ACC112 (cell line): ENCODE data around the gene MTMR3.

Experiments used
- H2AFZ ChIP-seq: fragments of 200-600 bp; sonication (generic); one replicate; pipeline ENCODE4 v1.6.0; 2017; ENCODE audit warnings: antibody characterized with exemption, low read length; ENCODE audit not compliant: unreplicated experiment
- H3K27ac ChIP-seq: fragments of 200-600 bp; sonication (generic); 2 replicates; pipeline ENCODE4 v1.5.1; 2014; ENCODE audit warnings: low read depth, mild to moderate bottlenecking, antibody characterized with exemption, low read length, moderate library complexity
- H3K27me3 ChIP-seq: fragments of 200-600 bp; sonication (generic); 2 replicates; pipeline ENCODE4 v1.6.1; 2014; ENCODE audit warnings: mild to moderate bottlenecking, antibody characterized with exemption, low read length, moderate library complexity, mixed read lengths; ENCODE audit not compliant: insufficient read depth
- H3K36me3 ChIP-seq: fragments of 200-600 bp; sonication (generic); 2 replicates; pipeline ENCODE4 v1.6.1; 2016; ENCODE audit warnings: mild to moderate bottlenecking, antibody characterized with exemption, low read length, moderate library complexity, mixed read lengths; ENCODE audit not compliant: insufficient read depth
- H3K4me1 ChIP-seq: fragments of 200-600 bp; sonication (generic); one replicate; pipeline ENCODE4 v1.6.1; 2016; ENCODE audit warnings: low read length, mixed read lengths; ENCODE audit not compliant: insufficient read depth, unreplicated experiment, control insufficient read depth
- H3K4me3 ChIP-seq: fragments of 200-600 bp; sonication (generic); 2 replicates; pipeline ENCODE4 v1.5.1; 2014; ENCODE audit warnings: mild to moderate bottlenecking, low read depth, low read length
- H3K79me2 ChIP-seq: fragments of 200-600 bp; sonication (generic); one replicate; pipeline ENCODE4 v1.6.0; 2016; ENCODE audit warnings: low read length; ENCODE audit not compliant: control insufficient read depth, unreplicated experiment, insufficient read depth

Gene MTMR3

GRCh38 chr22:29914991-29915533 lies 32.1 kb downstream of the MTMR3 start:
- H2AFZ ChIP-seq = no peak overlapping the region
- H3K36me3 ChIP-seq = no peaks in the 10 kb centered on the region
- peaks cover 55% of the 10 kb centered on the region for H3K79me2 ChIP-seq
- H3K27ac ChIP-seq = peak overlapping the region; percentile 73
- H3K4me3 ChIP-seq = no peak overlapping the region
- peaks cover 44% of the 10 kb centered on the region for H3K4me1 ChIP-seq
- no peaks in the 10 kb centered on the region for H3K27me3 ChIP-seq

GRCh38 chr22:29916007-29916544 lies 33.1 kb downstream of the MTMR3 start:
- Histone ChIP-seq H3K79me2 (peaks cover 49% of the 10 kb centered on the region), H3K27me3 (no peaks in the 10 kb centered on the region), H2AFZ (no peak overlapping the region), H3K4me3 (no peak overlapping the region), H3K27ac (no peak overlapping the region), H3K4me1 (peaks cover 44% of the 10 kb centered on the region), H3K36me3 (no peaks in the 10 kb centered on the region)

DNA sequence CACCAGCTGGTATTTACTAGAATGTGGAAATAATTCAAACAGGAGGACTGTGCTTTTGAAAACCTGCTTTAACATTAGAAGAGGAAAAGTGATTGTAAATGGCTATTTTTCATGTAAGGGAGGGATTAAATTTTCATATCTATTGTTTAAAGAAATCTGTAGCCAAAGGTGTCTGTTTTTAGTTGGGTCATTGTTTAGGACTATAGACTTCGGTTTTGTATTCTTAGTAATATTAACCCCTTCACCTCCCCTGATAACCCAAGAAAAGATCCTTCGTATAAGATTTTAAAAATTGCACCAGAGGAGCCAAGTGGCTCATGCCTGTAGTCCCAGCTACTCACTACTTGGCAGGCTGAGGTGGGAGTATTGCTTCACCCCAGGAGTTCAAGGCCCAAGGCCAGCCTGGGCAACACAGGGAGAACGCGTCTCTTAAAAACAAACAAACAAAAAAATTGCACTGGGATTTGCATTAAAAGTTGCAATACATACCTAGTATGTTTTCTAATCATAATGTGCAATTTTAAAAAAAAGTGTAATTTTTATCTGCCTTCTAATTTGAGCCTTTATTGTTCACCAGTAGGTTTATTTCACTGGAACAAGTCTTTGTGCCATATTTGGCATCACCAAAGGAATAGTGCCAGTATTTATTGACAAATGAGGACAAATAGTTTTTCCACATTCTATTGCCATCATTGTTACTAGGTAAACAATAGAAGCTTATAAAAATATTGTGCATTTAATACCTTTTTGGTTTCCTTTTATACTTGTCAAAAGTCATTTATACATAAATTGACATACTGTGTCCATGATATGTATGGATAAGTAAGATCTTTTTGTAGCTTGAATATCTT lies 34.3 kb downstream of the MTMR3 start:
- H3K79me2 ChIP-seq = peaks cover 47% of the 10 kb centered on the region
- H3K4me1 ChIP-seq = peaks cover 43% of the 10 kb centered on the region
- no peak overlapping the region for H3K4me3 ChIP-seq
- H3K27me3 ChIP-seq = no peaks in the 10 kb centered on the region
- no peak overlapping the region for H2AFZ ChIP-seq
- no peaks in the 10 kb centered on the region for H3K36me3 ChIP-seq
- no peak overlapping the region for H3K27ac ChIP-seq

GRCh38 chr22:29925402-29925801 lies 42.4 kb downstream of the MTMR3 start:
- peaks cover 18% of the 10 kb centered on the region for H3K79me2 ChIP-seq
- no peak overlapping the region for H3K4me3 ChIP-seq
- H3K36me3 ChIP-seq = no peaks in the 10 kb centered on the region
- no peaks in the 10 kb centered on the region for H3K27me3 ChIP-seq
- H3K27ac ChIP-seq = no peak overlapping the region
- no peak overlapping the region for H2AFZ ChIP-seq
- no peaks in the 10 kb centered on the region for H3K4me1 ChIP-seq

DNA sequence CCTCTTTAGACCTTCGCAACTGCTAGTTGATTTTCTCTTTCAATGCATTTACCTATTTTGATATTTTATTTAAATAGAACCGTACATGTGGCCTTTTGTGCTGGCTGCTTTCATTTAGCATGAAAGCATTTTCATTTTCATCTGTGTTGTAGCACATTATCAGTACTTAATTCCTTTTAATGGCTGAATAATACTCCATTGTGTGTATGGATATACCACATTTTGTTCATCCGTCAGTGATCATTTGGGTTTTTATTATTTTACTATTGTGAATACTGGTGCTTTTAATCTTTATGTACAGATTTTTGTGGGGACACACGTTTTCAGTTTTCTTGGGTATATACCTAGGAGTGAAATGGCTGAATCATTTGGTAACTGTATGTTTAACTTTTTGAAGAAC lies 43.1 kb downstream of the MTMR3 start:
- no peak overlapping the region for H3K27ac ChIP-seq
- no peaks in the 10 kb centered on the region for H3K4me1 ChIP-seq
- peaks cover 17% of the 10 kb centered on the region for H3K79me2 ChIP-seq
- H2AFZ ChIP-seq = no peak overlapping the region
- no peak overlapping the region for H3K4me3 ChIP-seq
- H3K36me3 ChIP-seq = no peaks in the 10 kb centered on the region
- no peaks in the 10 kb centered on the region for H3K27me3 ChIP-seq

DNA sequence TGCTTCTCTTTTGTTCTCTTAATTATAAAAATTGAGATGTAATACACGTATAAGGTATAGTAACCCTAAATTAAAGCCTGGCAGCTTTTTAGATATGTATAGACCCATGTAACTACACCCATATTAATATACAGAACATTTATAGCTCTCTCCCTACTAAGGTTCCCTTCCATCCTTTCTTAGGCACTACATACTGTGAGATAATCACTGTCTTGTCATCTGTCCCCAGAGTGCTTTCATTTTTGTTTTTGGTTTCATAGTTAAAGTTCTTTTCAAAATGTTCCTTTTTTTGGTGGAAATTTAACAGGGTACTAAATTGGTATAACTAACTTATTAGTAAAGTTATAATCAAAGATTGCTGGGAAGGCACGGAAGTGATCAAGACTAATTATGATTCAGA lies 49.2 kb downstream of the MTMR3 start:
- H3K79me2 ChIP-seq = peaks cover 16% of the 10 kb centered on the region
- H3K4me1 ChIP-seq = no peaks in the 10 kb centered on the region
- no peak overlapping the region for H3K27ac ChIP-seq
- H3K36me3 ChIP-seq = no peaks in the 10 kb centered on the region
- H2AFZ ChIP-seq = no peak overlapping the region
- H3K4me3 ChIP-seq = no peak overlapping the region; the same call in 1 of the 2 replicates
- H3K27me3 ChIP-seq = no peaks in the 10 kb centered on the region

DNA sequence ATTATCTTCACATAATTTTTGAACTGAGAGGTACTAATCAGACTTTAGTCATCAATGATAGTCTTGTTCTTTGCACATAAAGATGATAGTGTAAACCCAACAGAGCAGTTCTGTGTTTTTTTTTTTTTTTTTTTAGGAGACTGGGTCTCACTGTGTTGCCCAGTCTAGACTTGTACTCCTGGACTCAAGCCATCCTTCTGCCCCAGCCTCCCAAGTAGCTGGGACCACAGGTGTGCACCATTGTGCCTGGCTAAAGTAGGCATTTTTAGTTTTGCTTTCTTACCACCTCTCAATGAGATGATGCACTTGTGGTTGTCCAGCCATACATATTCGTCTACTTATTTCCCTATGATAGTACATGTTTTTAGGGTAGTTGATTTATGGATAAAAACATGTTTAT lies 50.6 kb downstream of the MTMR3 start:
- Histone ChIP-seq H3K79me2 (peaks cover 20% of the 10 kb centered on the region), H3K4me3 (no peak overlapping the region), H2AFZ (no peak overlapping the region), H3K27ac (no peak overlapping the region), H3K4me1 (no peaks in the 10 kb centered on the region), H3K27me3 (no peaks in the 10 kb centered on the region), H3K36me3 (no peaks in the 10 kb centered on the region)

GRCh38 chr22:29934596-29934995 lies 51.6 kb downstream of the MTMR3 start:
- H3K36me3 ChIP-seq = no peaks in the 10 kb centered on the region
- H2AFZ ChIP-seq = no peak overlapping the region
- H3K79me2 ChIP-seq = peaks cover 20% of the 10 kb centered on the region
- no peaks in the 10 kb centered on the region for H3K4me1 ChIP-seq
- no peaks in the 10 kb centered on the region for H3K27me3 ChIP-seq
- H3K27ac ChIP-seq = no peak overlapping the region
- H3K4me3 ChIP-seq = no peak overlapping the region

DNA sequence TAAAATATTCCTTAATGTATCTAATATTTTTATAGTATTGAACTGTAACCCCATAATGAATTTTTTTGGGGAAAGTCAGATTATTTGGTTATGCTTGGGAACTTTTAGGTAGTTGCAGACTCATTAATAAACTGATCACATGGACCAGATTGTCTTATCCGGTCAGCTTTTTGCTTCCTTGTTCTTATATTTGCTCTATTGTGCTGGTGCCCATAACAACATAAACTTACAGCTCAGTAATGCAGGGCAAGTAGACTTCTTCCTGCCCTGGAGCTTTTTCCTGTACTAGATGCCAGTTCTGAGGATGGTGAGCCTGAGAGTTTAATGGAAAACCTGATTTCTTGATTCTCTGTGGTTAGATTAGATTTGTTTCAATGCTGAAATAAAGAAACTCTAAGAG lies 53.2 kb downstream of the MTMR3 start:
- Histone ChIP-seq H3K36me3 (no peaks in the 10 kb centered on the region), H3K27me3 (no peaks in the 10 kb centered on the region), H3K79me2 (peaks cover 13% of the 10 kb centered on the region), H2AFZ (no peak overlapping the region), H3K27ac (no peak overlapping the region), H3K4me3 (no peak overlapping the region), H3K4me1 (no peaks in the 10 kb centered on the region)

DNA sequence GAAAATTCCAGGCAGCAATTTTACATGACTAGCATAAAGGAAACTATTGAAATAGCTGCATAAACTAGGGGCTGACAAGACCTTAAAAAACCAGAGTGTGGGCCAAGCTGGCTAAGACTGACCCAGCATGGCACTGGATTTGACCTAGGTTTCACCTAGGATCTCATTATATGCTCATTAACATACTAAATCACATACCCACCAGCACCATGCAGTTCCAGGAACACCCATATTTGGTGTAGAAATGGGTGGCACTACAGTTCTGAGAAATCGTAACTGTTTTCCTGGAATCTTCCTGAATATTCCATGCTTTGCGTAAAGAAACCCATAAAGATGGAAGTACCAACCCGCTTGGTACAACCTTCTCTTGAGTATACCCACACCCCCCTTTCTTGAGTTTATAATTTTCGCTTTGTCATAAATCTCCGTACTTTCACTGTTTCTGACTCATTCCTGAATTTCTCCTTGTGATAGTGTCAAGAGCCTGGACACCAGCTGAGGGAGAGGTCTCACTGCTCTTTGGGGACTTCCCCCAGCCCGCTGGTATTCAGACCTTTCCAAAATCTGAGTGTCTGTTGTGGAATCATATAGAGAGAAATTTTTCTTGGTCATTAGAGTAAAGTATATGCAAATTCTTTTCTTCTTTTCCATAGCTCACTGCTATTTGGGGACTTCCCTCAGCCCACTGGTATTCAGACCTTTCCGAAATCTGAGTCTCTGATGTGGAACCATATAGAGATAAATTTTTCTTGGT lies 55.1 kb downstream of the MTMR3 start:
- Histone ChIP-seq H2AFZ (no peak overlapping the region), H3K79me2 (peaks cover 4% of the 10 kb centered on the region), H3K4me3 (no peak overlapping the region), H3K27ac (no peak overlapping the region), H3K27me3 (no peaks in the 10 kb centered on the region), H3K36me3 (no peaks in the 10 kb centered on the region), H3K4me1 (no peaks in the 10 kb centered on the region)
